NCI-H69 (cell line): ENCODE measurements around the gene RHOBTB3.
"Not testable (repeated sequence)": the region's sequence is repeated elsewhere in the genome, so short reads cannot be mapped to it uniquely, and the experiment has no call there.

Experiments
- DNase-seq: peaks from one replicate; lab custom pipeline; 2025; lab: John Stamatoyannopoulos, UW

Gene RHOBTB3

DNA sequence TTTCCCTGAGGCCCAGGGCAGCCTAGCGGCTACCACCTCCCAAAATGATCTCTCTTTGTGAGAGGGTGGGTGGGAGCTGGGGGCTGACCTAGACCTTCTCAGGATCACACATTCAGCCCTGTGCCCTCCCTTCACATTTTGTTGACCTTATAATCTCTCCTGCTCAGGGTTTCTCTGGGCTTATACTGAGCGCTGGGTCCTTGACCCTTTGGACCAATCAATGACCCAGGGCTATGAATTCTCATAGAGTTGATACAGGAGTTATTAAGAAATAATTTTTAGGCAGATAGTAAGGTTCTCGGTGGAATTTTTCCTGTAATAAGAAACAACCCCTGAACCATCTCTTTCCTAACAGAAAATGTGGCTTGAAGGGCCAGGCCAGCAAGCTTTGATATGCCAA is 69.4 kb downstream of the RHOBTB3 start:
- no peak for DNase-seq

DNA sequence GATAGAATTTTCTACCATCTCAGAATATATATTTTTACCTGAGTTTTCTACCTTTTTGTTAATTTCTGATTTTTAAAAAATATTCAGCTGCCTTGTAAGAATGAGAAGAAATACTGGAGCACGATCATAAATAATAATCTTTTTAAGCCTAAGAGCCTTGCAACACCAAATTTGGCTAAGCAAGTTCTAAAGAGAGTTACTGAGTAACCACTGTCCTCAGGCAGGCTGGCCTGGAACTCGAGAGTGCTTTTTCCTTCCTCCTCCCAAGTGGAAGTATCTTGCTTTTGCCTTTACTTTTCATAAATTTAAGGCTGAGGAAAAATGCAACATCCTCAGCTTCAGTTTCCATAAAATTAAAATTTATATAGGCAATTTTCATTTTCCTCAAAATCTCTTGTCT is 70.4 kb downstream of the RHOBTB3 start:
- no peak for DNase-seq

- DNase-seq, result no peak
Measured at GRCh38 chr5:95801961-95802360, 70.8 kb downstream of the RHOBTB3 start.

GRCh38 chr5:95803271-95804148 is 72.4 kb downstream of the RHOBTB3 start:
- no peak for DNase-seq

DNA sequence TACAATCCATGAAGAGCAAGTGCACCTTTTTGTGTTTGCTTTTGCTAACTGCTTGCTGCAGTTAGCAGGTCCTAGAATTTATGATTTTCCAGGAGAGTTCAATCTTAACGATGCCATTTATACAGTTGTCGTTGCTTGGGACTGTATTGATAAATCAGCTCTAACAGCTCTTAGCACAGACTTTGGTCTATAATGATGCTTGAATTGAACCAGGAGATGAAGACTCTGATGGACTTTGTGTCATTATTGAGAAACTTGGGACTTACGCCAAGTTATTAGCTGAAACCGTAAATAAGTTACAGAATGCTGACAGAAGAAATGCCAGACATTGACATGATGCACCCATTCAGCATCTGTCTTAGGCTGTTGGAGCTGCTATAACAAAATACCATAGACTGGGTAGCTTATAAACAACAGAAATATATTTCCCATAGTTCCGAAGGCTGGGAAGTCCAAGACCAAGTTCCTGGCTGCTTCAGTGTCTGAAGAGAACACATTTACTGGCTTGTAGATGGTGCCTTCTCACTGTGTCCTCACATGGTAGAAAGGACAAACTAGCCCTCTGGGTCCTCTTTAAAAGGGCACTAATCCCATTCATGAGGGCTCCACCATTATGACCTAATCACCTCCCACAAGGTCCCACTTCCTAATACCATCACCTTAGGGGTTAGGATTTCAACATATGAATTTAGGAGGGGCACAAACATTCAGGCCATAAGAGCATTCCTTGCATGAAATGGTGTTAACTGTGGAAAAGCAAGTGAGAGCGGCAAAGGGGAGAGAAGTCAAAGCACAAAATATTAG is 73.8 kb downstream of the RHOBTB3 start:
- DNase-seq, result no peak

DNA sequence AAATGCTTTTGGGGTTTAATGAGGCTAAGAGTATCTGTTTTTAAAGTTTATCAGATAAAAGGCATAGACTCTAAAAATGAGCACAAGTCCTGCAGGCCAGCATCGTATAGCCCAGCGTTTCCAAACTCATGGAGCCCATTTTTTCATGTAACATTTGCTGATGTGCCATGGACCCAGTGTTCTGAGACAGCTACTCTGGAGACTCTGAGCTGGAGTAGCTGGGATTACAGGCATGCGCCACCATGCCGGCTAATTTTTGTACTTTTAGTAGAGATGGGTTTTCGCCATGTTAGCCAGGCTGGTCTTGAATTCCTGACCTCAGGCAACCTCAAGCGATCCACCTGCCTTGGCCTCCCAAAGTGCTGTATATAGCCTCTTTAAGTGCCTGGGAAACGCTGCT is 75.6 kb downstream of the RHOBTB3 start:
- DNase-seq, result no peak

GRCh38 chr5:95808013-95808685 is 77.0 kb downstream of the RHOBTB3 start:
- DNase-seq, result no peak

GRCh38 chr5:95808686-95809413 is 77.7 kb downstream of the RHOBTB3 start:
- DNase-seq, result peak; percentile 58

DNA sequence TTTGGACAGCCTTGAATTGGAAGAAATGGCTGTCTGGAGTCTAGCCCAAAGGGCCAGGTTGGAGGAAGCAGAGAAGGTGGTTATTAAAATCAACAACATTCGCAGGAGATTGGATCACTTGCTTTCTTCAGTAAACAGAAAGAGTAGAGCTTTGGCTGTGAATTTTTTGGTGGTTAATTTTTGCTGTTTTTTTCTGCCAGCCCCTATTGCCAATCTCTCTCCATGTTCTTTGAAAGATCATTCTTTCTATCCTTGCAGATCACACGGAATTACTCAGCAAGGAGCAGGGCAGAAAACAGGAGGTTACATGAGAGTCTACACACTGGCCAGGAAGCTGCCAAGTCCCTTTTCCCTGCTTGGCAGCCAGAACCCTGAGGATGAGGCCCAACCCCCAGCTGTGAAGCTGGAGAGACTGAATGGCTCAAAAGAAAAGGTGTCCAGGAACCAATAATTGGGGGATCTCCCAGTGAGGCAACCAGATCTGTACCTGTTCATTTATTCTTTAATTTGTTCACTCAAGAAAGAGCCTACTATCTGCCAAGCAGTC is 78.4 kb downstream of the RHOBTB3 start:
- DNase-seq, result peak; percentile 65

- DNase-seq, result peak; percentile 33
Measured at GRCh38 chr5:95810305-95811125, 79.4 kb downstream of the RHOBTB3 start.

DNA sequence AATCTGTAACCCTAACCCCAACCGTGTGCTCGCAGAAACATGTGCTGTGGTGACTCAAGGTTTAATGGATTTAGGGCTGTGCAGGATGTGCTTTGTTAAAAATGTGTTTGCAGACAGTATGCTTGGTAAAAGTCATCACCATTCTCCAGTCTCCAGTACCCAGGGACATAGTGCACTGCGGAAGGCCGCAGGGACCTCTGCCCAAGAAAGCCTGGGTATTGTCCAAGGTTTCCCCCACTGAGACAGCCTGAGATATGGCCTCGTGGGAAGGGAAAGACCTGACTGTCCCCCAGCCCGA is 79.9 kb downstream of the RHOBTB3 start:
- not testable (repeated sequence) for DNase-seq

DNA sequence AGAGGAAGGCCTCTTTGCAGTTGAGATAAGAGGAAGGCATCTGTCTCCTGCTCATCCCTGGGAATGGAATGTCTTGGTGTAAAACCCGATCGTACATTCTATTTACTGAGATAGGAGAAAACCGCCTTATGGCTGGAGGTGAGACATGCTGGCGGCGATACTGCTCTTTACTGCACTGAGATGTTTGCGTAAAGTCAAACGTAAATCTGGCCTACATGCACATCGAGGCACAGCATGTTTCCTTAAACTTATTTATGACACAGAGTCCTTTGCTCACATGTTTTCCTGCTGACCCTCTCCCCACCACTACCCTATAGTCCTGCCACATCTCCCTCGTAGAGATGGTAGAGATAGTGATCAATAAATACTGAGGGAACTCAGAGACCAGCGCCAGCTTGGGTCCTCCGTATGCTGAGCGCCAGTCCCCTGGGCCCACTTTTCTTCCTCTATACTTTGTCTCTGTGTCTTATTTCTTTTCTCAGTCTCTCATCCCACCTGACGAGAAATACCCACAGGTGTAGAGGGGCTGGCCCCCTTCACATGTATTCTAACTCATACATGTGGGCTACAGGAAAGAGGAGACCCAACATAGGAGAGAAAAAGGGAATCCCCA is 80.4 kb downstream of the RHOBTB3 start:
- not testable (repeated sequence) for DNase-seq

GRCh38 chr5:95812074-95812471 is 80.9 kb downstream of the RHOBTB3 start:
- DNase-seq, result no peak

GRCh38 chr5:95813035-95813434 is 81.9 kb downstream of the RHOBTB3 start:
- DNase-seq, result not testable (repeated sequence)

- no peak for DNase-seq
Measured at GRCh38 chr5:95815155-95815729, 84.1 kb downstream of the RHOBTB3 start.

DNA sequence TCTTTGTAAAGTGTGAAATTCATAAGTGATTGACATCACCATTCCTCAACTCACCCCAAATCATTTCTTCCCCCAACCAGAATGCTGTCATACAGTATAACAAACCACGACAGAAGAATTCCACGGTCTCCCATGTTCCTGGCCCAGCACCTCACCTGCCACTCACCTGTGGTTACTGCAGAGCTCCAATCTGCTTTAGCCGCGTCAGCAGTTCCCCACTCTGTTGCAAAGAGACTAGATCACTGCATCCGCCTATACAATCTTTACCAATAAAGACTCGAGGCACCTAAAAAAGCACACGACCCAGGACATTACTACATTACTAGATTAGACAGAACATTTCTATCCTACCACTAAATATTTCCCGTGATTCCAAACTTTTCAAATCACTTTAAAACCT is 85.2 kb downstream of the RHOBTB3 start:
- no peak for DNase-seq

DNA sequence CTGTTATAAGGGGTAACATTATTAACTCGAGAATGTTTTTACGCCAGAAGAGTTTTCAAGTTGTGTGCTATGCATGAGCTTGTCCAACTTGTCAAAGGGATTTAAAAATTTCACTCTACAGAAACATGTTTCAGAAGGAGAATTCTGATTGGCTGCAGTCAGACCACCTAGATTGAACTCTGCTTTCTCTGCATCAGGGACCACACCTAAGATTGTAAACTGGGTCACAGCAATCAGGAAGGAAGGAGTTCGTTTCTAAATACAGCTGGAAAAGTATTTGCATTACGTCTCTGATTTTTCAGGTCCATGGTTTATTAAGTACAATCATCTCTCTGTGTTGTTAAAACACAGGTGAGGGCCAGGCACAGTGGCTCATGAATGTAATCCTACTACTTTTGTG is 85.6 kb downstream of the RHOBTB3 start:
- DNase-seq, result no peak

DNA sequence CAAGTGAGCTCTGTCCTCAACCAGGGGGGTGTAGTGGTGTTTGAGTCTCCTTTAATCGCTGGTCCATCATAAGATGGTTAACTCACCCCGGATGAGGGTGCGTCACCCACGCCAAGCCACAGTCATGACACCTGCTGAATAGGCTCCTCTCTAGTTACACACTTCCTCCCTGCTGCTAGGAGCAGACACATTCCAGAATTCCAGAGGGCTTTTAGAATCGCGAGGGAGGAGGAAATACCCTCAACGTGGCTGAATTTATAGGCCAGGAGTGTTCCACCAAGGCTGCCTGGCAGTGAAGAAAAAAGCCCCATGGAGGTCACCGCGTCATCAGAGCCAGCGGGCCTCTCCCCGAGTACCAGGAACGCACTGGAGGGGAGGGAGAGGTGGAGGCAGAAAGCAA is 86.3 kb downstream of the RHOBTB3 start:
- DNase-seq, result no peak

GRCh38 chr5:95818181-95819147 is 87.3 kb downstream of the RHOBTB3 start:
- DNase-seq, result no peak
